GM19468 (cell line): ENCODE results near the gene NSDHL.
"Not testable (repeated sequence)": the region's sequence is repeated elsewhere in the genome, so short reads cannot be mapped to it uniquely, and the experiment has no call there.

Experiments
- ATAC-seq: cut with Tn5 transposase; IDR thresholded peaks from one replicate; pipeline ENCODE4 v1.9.1; 2021; ENCODE audit warnings: mild to moderate bottlenecking, moderate library complexity, moderate number of reproducible peaks; ENCODE audit not compliant: unreplicated experiment; ENCODE audit errors: extremely low read depth

Gene NSDHL

DNA sequence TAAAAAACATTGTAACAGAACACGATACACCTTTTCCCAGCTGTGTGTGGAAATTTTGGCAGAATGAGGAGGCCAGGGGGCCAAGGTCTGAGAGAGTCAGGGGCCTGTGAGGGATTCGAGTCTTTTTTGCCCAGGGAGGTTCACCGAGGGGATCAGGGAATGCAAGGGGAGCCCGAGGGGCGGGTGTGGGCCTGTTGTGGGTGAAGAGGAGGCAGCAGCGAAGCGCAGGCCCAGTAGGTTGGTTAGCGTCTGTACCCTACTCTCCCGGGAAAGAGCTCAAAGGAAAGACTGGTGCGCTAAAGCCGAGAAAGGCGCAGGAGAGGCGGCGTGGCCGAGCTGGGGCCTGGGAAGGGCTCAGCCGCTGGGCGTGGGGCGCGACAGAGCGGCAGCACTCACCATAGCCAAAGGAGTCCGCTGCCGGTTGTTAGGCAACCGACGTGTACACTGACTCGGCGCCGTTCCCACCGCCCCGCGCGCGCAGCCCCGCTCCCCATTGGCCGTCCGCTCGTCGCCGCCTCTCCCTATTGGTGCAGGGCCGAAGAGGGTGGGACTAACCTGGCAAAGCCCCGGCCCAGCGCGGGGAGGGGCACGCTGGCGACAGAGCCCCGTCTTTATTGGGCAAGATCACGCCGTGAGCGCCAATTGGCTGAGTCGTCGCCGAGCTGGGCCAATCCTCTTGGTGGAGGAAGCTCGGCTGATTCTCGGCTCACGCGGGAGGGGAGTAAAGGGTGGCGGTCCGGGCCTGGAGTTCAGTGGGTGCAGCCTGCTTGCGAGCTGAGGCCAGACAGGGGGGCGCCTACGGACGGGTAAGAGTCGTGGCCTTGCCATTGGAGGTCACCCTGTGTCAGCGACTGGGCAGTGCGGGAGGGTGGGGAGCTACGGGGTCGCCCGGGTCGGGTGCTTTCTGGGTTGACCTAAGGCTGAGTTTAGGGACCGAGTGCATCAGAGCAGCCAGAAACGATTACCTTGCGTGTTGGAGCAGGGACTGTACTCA, at the start of gene NSDHL, which contains the start of gene CETN2:
Gene NSDHL, plus strand, starts transcription at position 752 of the 994 bp plus-strand sequence. CDS start 15,262 bp downstream, outside the sequence.
Gene CETN2, minus strand, starts transcription at position 446 of the 994 bp plus-strand sequence. Its CDS starts 47 bp downstream, at position 399.
- peak; percentile 100 for ATAC-seq

DNA sequence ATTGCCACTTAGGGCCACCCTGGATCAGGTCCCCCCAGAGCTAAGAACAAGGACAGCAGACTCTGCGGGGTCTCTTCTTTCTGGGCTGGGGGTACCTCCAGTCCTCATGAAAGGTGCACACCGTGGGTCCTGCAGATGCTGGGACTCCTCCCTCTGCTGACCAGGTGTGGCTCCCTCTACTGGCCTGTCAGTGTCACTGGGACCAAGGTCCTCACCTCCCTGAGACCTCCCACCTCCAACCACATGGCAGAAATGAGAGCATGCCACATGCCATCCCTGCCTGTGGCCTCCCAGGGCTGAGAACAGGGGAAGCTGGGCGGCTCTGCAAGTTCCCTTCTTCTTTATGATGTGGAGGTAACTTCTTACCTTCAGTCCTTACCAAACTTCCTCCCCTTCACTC, 43.8 kb upstream of the NSDHL start:
- ATAC-seq: not testable (repeated sequence)

DNA sequence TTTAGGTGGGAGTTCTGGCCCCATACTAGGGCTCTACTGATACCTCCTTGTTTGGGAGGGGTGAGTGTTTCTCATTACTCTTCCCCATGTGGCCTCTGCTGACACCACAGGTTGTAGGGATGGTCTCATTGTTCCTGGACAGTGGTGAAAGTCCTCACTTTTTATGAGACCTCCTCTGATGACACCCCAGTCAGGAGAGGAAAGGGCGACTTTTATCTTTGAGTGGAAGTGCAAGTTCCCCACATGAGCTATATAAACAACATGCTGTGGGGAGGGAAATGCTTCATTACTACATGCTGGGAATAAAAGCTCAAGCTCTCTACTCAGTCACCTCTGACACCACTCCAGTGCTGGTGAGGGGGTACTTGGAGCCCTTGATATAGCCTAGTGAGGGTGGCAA, 31.9 kb upstream of the NSDHL start:
- ATAC-seq: no peak

DNA sequence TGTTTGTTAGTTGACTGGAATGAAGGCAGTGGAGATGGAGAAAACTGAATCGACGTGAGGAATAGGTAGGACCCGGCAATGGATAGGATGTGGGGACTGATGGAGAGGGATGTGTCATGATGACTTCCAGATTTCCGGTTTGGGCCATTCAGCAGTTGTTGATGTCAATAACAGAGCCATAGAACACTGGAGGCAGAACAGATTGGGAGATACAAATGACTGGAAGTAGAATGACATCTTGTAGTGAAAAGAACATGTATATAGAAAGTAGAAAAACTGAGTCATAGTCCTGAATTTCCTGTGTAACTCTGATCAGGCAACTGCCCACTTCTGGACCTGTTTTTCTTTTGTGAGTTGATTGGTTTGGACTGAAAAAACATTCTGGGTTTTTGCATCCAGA, 24.8 kb upstream of the NSDHL start:
- no peak for ATAC-seq

DNA sequence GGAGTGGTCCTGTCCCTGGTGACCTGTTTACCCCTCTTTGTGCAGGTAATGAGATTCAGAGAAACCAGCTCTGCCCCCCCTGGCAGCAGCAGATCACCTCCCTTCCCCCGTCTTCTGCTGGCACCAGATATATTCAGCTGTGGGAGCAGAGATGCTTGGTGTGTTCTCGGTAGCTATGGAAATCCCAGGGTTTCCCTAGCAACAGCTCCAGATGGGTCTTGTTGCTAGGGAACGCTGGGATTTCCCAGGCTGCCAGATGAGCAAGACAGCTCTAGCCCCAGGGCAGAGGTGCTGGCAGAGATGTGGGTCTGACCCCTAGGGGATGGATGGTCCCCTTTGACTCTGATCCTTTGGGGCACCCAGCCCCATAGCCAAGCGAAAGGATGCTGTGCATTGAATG, 20.5 kb upstream of the NSDHL start:
- no peak for ATAC-seq

DNA sequence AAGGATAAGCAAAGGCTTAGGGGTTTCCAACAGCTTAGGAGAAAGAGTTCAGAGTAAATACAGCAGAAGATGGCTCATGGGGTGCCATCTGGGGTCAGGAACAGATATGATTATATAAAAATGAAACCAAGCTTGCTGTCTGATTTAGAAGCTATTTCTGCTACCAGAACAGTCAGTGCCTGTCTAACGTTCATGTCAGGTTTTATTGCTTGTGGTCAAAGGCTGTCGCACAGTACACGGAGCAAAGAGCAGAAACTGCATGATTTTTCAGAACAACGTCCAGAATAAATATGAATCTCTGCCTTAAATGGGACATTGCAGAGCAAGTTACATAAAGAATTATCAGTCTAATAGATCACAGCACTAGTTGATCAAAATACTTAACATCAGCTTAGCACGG, 17.7 kb upstream of the NSDHL start:
- no peak for ATAC-seq

DNA sequence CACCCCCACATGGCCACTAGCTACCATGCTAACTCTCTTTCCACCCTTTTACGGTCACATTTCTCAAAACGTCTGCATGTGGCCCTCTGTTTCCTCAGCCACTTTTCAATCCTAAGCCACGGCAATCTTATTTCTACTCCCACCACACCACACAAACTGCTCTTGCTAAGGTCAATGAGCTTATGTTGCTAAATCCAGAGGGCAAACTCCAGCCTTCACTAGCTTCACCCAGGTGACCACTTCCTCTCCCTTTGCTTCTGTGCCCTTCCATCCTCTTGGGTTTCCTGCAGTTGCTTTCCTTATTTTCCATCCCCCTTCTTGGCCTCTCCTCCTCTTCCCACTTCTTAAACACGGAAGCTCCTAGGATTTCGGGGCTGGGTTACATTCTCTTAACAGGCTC, 16.8 kb upstream of the NSDHL start:
- ATAC-seq: no peak

DNA sequence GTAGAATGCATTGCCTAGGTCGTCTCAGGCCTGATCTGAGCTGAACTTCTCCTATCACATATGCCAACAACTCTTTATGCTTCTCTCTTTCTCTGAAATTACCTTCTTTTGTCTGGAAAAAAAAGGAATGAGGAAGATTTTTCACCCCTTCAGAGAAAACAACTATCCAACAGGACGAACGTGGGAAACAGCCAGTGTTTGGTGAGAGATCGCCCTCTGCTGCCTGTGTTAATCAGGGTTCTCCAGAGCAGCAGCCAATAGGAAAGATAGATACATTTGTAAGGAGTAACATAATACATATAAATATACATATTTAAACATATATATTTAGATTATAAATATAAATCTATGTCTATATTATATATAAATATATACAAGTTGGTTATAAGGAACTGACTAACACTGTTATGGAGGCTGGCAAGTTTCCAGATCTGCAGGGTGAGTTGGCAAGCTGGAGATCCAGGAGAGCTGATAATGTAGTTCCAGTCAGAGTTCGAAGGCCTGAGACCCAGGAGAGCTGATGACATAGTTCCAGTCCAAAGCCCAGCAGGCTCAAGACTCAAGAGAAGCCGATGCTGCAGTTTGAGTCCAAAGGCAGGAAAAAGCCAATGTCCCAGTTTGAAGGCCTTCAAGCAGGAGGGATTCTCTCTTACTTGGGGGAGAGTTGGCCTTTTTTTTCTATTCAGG, 13.6 kb upstream of the NSDHL start:
- ATAC-seq: no peak

DNA sequence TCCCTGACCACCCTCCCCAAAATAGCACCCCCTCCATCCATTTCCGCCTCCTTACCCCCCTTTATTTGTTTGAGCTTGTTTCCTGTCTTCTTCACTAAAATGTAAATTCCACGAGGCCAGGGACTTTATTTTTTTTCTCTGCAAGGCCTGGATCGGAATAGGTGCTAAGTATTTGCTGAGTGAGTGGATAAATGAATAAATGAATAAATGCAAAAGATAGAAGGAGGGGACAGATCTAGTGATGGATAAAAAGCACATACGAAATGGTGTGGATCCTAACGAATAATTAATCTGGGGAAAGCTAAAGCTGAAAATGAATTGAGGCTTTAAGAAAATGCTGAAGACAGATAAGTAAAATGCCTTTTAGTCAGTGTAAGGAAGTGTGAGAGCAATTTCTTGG, 12.5 kb upstream of the NSDHL start:
- ATAC-seq: no peak

DNA sequence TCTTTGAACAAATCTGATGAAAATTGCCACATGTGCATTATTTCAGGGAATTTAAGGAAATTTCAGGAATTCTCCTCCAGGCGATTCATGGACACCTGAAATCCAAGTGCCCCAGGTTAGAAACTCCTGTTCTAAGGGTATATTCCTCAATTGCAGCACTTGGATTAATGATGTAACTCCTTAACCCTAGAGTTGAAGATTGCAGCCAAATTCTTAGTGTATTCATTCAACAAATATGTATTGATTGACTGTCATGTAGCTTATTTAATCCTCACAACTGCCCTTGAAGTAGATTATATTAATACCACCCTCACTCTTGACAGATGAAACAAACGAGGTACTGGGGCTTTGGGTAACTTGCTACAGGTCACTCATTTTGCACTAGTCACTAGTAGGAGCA, 11.6 kb upstream of the NSDHL start:
- no peak for ATAC-seq

DNA sequence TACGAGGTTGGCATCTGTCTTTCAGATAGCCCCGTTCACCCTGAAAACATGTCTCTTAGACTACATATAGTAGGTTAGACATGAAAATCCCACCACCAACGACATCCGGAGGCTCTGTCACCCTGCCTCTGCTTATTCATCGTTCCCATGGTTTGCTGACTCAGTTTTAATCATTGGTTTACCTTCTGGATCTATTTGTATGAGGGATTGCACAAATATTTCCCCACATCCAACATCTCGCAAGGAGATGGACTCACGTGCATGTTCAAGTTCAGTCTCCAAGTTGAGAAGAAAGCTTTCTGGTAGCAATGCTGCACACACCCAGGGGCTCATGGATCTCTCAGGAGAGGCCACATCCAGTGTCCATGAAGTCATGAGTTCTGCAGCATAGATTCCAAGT, 11.1 kb upstream of the NSDHL start:
- no peak for ATAC-seq

DNA sequence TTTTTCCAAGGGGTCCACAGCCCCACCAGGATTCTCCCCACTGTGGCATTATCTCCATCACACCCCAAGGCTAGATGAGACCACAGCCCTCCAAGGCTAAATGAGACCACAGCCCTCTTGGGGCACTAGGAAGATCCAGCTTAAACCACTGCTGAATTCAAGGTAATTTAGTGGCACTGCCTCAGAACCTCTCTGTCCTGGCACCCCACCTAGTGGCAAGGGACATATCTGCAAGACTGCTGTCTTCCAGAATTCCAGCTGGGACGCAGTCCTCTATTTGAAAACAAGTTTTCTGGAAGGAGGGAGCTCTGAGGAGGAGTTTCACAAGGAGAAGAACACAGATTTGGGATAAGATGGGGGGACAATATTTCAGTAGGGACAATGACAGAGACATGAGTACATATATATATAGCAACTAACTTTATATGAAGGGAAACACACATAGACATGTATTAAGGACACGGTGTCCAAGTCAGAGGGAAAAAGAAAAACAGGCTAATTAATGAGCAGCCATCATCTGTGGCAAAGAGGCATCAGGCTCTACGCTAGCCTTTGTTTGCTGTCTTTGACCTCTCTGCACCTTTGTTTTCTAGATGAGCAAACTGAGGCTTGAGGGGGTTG, 9.6 kb upstream of the NSDHL start:
- no peak for ATAC-seq

DNA sequence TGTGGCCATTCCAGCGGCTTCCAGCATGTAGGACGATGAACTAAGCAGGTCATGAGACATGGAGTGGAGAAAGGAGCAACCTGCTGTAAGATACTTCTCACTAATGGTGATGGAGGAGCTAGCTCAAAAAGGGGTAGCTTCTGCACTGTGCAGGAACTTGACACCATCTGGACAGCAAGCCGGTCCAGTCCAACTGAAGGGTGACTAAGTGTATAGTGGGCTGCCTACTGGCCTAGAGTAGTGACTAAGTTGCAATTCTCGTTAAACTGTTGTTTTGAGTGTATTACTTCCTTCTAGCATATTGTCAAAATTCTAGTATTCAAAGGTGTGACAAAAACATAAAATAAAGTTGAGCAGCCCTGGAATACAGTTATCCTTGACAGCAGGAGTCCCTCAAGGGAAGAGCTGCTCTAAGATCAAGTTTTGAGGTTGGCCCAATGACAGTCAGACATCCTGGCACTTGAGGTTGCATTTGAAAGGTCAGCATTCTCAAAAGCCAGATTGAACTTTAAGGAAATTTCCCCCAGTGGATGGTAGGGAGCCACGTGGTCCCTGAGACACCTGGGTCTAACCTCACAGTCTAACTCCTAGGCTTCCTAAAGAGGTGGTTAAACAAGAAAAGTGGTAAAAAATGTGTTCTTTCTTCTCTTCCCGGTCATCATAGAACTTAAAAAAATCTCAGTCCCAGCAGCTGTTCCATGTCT, 8.3 kb upstream of the NSDHL start:
- ATAC-seq: no peak

DNA sequence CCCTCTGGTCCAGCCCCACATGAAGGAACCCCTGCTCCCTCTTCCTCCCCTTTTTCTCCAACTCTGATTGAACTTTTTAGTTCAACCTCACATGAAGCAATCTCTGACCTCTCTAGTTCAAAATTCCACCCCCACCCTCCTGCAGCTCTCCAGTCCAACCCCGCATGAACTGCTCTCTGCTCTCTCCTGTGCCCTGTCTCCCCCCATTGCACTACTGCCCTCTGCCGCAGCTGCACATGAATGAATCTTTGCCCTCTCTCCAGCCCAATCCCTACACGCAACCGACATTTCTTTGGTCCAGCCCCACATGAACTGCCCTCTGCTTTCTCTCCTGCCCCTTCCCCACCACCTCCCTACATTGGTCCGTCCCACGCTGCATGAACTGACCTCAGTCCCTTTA, 7.2 kb upstream of the NSDHL start:
- ATAC-seq: no peak

DNA sequence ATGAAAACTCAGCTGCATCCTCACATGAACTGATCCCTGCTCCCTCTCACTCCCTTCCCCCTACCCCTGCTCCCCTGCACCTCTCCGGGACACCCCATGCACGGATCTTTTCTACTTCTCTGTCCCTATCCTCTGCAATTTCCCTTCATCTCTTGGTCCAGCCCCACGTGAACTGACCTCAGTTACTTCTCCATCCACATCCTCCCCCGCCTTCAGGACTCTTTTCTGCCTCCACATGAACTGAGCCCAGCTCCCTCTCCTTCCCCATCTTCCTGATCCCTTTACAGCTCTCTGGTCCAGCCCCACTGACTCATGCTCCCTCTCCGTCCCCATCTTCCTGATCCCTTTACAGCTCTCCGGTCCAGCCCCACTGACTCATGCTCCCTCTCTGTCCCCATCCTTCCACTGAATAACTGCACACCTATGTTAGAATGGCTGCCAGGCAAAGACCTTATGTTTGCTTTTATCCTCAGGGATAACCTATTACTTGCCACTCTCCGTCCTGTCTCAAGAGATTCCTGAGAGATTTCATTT, 6.0 kb upstream of the NSDHL start:
- no peak for ATAC-seq

DNA sequence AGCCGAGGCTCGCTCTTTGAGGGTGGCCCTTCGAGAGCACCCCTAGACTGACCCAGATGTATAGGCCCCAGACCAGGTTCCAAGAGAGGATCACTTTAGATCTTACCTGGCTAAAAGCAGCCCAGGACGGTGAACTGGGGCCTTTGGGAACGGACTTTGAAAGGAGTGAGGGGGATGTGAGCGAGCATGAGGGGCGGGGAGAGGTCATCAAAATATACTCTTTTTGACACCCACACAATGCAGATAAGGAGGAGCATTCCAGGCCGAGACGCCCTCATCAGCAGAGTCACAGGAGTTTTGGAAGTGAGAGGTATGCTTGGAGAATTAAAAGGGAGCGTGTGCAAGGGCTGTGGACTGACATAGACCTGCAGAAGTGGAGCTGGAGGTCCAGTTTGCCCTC, 528 bp downstream of the NSDHL start:
- ATAC-seq: no peak

DNA sequence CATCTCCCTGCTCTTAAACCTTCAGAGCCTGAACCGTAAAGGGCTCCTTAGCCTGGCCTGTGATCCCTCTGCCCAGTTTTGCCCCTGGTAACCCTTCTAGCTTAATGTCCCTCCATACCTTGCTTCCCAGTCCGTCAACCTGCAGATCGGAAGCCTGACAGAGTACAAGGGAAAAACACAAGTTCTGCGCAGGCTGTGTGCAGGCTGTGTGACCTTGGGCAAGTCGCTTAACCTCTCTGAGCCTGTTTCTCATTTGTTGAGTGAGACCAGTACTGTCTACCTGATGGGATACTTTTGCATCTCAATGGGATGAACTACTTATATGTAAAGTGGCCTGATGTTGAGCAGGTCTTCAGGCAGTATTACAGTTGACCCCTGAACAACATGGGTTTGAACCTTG, 1.7 kb downstream of the NSDHL start:
- ATAC-seq: no peak

DNA sequence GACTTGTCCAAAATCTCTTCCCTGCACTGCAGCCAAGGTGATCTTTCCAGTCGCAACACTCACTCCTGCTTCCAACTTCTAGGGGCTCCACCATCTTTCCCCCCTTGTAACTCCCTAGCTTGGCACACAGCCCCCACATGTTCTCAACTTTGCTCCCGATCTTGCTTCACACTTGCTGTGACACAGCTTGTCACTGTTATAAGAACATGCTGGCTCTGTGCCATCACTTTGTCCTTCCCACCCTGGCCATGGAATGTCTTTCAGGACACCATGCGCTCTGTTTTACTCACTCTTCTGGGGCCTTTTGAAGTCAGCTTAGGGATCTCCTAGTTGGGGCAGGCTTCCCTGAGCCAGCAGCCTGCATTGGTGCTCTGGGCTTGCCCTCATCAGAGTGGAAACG, 2.5 kb downstream of the NSDHL start:
- ATAC-seq: no peak

DNA sequence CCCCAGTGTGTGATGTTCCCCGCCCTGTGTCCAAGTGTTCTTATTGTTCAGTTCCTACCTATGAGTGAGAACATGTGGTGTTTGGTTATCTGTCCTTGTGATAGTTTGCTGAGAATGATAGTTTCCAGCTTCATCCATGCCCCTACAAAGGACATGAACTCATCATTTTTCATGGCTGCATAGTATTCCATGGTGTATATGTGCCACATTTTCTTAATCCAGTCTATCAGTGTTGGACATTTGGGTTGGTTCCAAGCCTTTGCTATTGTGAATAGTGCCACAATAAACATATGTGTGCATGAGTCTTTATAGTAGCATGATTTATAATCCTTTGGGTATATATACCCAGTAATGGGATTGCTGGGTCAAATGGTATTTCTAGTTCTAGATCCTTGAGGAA, 4.6 kb downstream of the NSDHL start:
- ATAC-seq: not testable (repeated sequence)

DNA sequence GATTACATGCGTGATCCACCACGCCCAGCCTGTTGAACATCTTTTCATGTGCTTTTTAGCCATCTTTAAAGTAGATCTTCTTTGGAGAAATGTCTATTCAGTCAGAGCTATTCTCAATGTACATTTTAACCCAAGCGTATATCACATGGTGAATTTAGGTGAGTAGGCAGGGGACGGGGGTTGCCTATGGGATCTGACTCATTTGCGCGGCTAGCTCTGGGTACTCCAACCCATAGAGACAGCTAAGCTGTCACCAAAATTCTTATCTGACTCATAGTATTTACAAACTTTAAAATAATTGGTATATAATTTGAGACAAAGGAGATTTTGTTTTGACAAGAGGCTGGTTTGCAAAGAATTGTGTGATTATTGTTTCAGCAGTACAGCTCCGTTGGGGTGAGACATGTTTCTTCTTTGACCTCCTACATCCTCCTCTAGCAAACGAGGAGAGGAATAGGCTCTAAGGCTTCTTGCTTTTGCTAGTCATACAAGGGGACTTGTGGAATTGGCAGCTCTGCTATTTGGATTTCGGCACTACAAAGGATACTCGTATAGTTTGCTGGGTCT, 12.0 kb downstream of the NSDHL start:
- ATAC-seq: no peak
